Hepatocyte (in vitro differentiated cells): ENCODE data around the gene PSMB10.

Source experiments
- CTCF ChIP-seq: fragments of 200-600 bp; sonication (generic); IDR thresholded peaks from 2 replicates; pipeline ENCODE4 v1.5.1; 2016; ENCODE audit warnings: antibody characterized with exemption, mild to moderate bottlenecking; ENCODE audit not compliant: poor library complexity
- EZH2 ChIP-seq: fragments of 200-600 bp; sonication (generic); IDR thresholded peaks from 2 replicates; pipeline ENCODE4 v1.6.1; 2016; ENCODE audit warnings: antibody characterized with exemption, mild to moderate bottlenecking, borderline replicate concordance
- EZH2phosphoT487 ChIP-seq: fragments of 200-600 bp; sonication (generic); IDR thresholded peaks from one replicate; pipeline ENCODE4 v1.6.1; 2018; ENCODE audit warnings: antibody characterized with exemption, mild to moderate bottlenecking, low read depth, moderate library complexity; ENCODE audit not compliant: unreplicated experiment, severe bottlenecking

GRCh38 chr16:67892899-67893742, 43.5 kb downstream of the PSMB10 start, which contains the start of gene PSKH1:
- TF ChIP-seq CTCF (no peak), EZH2phosphoT487 (no peak), EZH2 (no peak)
